Measurements from ENCODE around the gene FXYD7. TPM values are rescaled to one million over a fixed set of nuclear protein-coding genes. Genes with fewer than 3 reads are reported as not detected.

The FXYD7 gene
- total and polyA plus RNA-seq, 2 donors from 2014 or later, result 0.94 TPM; not detected in 1

- H3K4me1 ChIP-seq (ENCODE audit: control insufficient read depth in 2 of 3, insufficient read depth in 2 of 3, low read depth in 1 of 3, low read length in 3 of 3), result peaks cover 0 to 2% (median 0%) of the 10 kb centered on the region in 3 donors
- no peak for TF ChIP-seq CTCF (IDR thresholded peaks at IDR 0.05; ENCODE audit: borderline replicate concordance, extremely low read depth, insufficient read depth)
- no peak overlapping the region for H3K4me3 ChIP-seq (ENCODE audit: low read length in 3 of 3)
- intact Hi-C loops (cut with DNase I), result no loop called here
- DNase-seq, result peak in 1 of 5 donors; percentile 21
- H3K27me3 ChIP-seq (ENCODE audit: control insufficient read depth, insufficient read depth, low read length), result peaks cover 4% of the 10 kb centered on the region
- H3K9ac ChIP-seq (ENCODE audit: low read length in 3 of 3), result no peak overlapping the region
- H3K36me3 ChIP-seq (ENCODE audit: control insufficient read depth in 2 of 3, insufficient read depth in 3 of 3, low read length in 3 of 3), result no peaks in the 10 kb centered on the region
- no peak overlapping the region for H3K27ac ChIP-seq (ENCODE audit: low read depth in 2 of 2, low read length in 2 of 2)
- no peaks in the 10 kb centered on the region for H3K9me3 ChIP-seq (ENCODE audit: control insufficient read depth in 2 of 3, insufficient read depth in 1 of 3, low read length in 3 of 3)
- no peak for FAIRE-seq
These were observed 3.8 kb downstream of the FXYD7 start for GRCh38 chr19:35146746-35147459.

- intact Hi-C loops (cut with DNase I), result no loop called here
- H3K36me3 ChIP-seq (ENCODE audit: control insufficient read depth in 2 of 3, insufficient read depth in 3 of 3, low read length in 3 of 3), result no peaks in the 10 kb centered on the region
- H3K4me1 ChIP-seq (ENCODE audit: control insufficient read depth in 2 of 3, insufficient read depth in 2 of 3, low read depth in 1 of 3, low read length in 3 of 3), result peaks cover 0 to 2% (median 0%) of the 10 kb centered on the region in 3 donors
- no peak for FAIRE-seq
- DNase-seq, result no peak
- TF ChIP-seq CTCF (IDR thresholded peaks at IDR 0.05; ENCODE audit: borderline replicate concordance, extremely low read depth, insufficient read depth), result no peak
- peaks cover 9% of the 10 kb centered on the region for H3K27me3 ChIP-seq (ENCODE audit: control insufficient read depth, insufficient read depth, low read length)
- H3K9ac ChIP-seq (ENCODE audit: low read length in 3 of 3), result no peak overlapping the region
- H3K9me3 ChIP-seq (ENCODE audit: control insufficient read depth in 2 of 3, insufficient read depth in 1 of 3, low read length in 3 of 3), result no peaks in the 10 kb centered on the region
- H3K4me3 ChIP-seq (ENCODE audit: low read length in 3 of 3), result no peak overlapping the region
- H3K27ac ChIP-seq (ENCODE audit: low read depth in 2 of 2, low read length in 2 of 2), result no peak overlapping the region
These were observed 6.4 kb downstream of the FXYD7 start for GRCh38 chr19:35149463-35149862.

GRCh38 chr19:35150445-35150844 lies 7.4 kb downstream of the FXYD7 start:
- no peak for FAIRE-seq

More at GRCh38 chr19:35150445-35150844, 7.4 kb downstream of the FXYD7 start:
- no peaks in the 10 kb centered on the region for H3K9me3 ChIP-seq (ENCODE audit: control insufficient read depth in 2 of 3, insufficient read depth in 1 of 3, low read length in 3 of 3)
- no peak for TF ChIP-seq CTCF (IDR thresholded peaks at IDR 0.05; ENCODE audit: borderline replicate concordance, extremely low read depth, insufficient read depth)
- H3K4me3 ChIP-seq (ENCODE audit: low read length in 3 of 3), result no peak overlapping the region
- DNase-seq, result no peak
- H3K36me3 ChIP-seq (ENCODE audit: control insufficient read depth in 2 of 3, insufficient read depth in 3 of 3, low read length in 3 of 3), result no peaks in the 10 kb centered on the region
- H3K9ac ChIP-seq (ENCODE audit: low read length in 3 of 3), result no peak overlapping the region
- intact Hi-C loops (cut with DNase I), result no loop called here
- peaks cover 0 to 2% (median 0%) of the 10 kb centered on the region in 3 donors for H3K4me1 ChIP-seq (ENCODE audit: control insufficient read depth in 2 of 3, insufficient read depth in 2 of 3, low read depth in 1 of 3, low read length in 3 of 3)
- H3K27ac ChIP-seq (ENCODE audit: low read depth in 2 of 2, low read length in 2 of 2), result no peak overlapping the region
- peaks cover 12% of the 10 kb centered on the region for H3K27me3 ChIP-seq (ENCODE audit: control insufficient read depth, insufficient read depth, low read length)

Data from kidney (tissue), 14 donors.